HG03378 (cell line): Measurements from ENCODE around the gene WDR82.
A peak's percentile ranks its signal among the peaks of the same experiment; 100 is the strongest.

Source experiments
- ATAC-seq: cut with Tn5 transposase; IDR thresholded peaks from one replicate; pipeline ENCODE4 v1.9.1; 2021; ENCODE audit warnings: mild to moderate bottlenecking, moderate library complexity; ENCODE audit not compliant: unreplicated experiment

The WDR82 gene

DNA sequence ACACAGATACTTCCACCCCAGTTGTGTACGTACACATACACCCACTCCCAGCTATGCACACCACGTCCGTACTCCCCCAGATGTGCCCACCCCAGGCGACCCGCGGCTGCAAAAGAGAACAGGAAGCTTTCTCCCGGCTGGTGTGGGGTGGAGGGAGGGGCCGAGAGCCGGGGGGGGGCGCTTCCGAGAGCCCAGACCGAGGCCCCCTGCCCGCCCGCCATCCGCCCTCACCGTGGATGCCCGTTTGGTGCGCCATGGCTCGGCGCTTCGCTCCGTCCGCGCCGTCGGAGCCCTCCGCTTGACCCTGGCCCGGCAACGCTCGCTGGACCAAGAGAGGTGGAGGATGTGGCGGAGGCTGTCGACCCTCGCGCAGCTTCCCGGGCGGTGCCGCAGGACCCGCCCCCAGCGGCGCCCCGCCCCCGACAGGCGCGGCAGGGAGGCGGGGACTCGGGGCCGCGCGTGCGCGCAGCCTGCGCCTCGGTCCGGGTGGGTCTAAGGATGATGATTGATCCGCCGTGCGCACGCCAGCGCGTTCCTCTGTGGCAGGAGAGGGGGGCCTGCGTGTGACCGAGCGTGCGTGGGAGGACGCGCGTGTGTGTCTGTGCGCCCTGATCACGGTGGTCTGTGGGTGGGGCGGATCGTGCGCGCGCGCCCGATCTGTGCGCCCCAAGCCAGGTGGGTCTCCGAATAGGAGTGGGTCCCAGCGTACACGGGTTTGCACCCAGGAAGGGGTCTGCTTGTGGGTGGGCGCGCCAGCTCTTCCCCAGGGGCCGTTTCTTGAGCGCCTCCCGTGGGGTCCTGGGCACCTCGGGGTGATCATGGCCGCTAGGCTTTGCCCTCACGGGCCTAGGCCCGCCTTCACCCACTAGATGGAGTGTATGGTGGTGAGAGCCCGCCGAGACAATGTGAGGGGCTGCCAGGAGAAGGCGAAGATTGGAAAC lies 39.4 kb downstream of the WDR82 start, which contains the start of gene TWF2:
Gene TWF2, minus strand, starts transcription at position 398 of the 941 bp plus-strand sequence. Its CDS starts 142 bp downstream, at position 256.
- peak; percentile 43 for ATAC-seq

DNA sequence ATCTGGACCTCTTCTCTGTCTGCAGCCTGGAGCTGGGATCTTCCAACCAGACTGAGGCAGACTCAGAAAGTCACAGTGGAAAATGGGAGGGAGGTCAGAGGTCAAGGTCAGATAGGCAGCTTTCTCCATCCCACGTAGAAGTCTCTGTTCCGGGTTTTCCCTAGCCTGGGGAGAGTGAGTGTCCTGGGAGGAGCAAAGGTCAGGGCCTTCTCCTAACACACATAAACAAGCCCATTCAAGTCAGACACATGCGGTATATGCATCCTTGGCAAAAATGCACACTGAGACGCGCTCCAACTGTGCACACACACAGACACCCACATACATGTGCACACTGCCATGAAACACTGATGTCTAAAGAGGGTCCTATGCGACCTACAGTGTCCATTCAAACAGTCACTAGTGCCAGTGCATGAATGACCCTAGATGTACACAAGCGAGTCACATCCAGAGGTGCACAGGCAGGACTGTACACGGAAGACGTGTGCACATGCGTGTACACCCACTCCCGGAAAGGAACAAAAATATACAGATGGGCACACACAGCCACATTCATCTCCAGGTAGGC lies 40.2 kb downstream of the WDR82 start:
- ATAC-seq: peak; percentile 4

DNA sequence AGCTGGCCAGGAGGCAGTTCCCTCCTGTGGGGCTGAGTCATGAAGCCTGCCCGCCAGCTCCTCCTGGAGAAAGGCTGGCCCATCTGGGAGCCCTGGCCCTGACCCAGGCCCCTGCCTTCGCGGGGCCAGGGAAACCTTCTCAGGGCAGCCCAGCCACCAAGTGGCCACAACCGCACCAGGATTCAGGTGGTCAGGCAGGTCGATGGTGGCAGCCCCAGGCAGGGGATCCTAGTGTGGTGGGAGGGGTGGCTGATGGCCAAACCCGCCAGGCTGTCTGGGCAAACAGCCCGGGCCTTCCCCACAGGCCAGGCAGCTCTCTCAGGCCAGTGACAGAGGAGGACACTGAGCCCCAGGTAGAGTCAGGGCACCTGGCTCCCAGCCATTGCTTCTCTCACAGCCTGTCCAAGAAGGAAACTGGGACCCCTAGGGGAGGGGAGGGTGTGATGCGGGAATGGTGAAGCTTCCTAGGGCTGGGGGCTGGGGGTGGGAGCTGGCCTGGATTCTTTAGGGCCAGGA lies 40.7 kb downstream of the WDR82 start:
- no peak for ATAC-seq

GRCh38 chr3:52237006-52237656 lies 41.3 kb downstream of the WDR82 start:
- ATAC-seq: no peak

DNA sequence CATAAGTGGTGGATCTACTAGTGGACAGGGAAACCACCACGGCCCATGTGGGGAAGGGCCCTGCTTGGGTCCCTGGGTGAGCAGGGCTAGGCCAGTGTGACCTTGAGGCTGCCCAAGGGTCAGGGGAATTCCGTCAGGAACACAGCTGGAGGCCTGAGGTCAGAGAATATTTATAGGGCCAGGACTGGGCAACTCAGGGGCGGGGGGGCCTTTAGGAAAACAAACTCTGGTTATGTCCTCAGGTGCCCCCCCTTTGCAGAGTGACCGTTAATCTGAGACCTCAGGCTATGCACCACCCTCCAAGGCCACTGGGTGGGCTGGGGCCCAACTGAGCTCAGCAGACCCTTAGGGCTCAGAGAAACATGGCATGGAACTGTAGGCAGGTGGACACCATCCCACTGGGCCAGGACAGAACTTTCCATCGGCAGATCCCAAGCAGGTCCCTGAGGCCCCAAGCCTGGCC lies 42.0 kb downstream of the WDR82 start:
- ATAC-seq: no peak

DNA sequence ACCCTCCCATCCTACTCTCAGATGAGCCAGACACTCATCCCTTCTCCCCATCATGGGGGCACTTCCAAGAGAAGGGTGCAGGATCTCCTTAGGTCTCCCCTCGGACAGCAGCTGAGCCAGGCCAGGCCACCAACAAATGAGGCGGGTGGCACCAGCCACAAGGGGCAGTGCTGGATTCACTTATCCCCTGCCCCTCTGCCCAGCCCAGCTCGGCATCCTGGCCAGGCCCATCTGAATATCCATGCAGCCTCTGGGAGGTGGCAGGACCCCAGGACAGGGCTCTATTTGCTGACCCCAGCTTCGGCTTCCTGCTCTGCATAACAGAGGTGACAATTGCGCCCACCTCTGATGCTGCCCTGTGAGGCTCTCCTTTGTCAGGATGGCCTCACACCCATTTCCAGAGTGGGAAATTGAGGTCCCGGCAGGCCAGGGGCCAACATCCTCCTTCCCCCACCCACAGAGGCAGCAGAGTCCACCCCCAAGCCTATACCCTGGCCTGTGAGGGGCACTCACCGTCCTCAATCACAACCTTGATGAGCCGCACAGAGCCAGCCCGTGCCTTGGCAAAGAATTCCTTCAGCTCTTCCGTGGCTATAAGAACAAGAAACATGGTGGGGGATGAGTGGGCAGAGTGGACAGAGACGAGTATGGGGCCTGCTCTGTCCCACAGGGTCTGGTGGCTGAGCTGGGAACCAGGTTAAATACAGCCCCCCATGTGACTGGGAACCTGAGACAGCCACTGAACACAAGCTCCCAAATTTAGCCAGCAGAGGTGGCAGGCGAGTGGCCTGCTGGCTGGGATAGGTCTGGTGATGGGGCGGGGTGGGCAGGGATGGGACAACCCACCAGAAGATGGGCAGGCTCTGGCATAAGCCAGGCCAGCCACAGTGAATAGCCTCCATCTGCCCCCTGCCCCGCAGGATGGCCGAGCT lies 43.7 kb downstream of the WDR82 start:
- ATAC-seq: no peak

- ATAC-seq: no peak
Observed at GRCh38 chr3:52233968-52234367, 44.5 kb downstream of the WDR82 start.

DNA sequence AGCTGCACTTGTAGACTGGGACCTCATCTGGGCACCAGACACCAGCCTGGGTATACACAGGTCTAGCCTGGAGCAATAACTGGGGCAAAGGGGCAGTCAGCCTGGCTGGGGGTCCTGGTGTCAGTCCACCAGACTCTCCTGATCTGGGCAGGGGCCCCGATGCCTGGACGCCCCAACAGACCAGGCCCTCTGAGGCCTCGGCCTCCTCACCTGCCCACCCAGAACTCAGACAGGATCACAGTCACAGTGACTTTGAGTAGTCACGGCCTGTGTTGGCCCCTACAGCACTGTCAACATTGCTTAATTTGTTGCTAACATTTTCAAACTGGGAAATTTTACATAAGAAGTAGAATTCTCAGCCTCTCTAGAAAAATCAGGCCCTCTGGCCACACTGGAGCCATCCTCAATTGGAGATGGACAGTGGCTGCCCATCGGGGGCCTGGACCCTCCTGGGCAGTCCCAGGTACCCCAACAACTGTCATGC lies 45.3 kb downstream of the WDR82 start:
- ATAC-seq: no peak

GRCh38 chr3:52232279-52233107 lies 46.0 kb downstream of the WDR82 start:
- no peak for ATAC-seq

DNA sequence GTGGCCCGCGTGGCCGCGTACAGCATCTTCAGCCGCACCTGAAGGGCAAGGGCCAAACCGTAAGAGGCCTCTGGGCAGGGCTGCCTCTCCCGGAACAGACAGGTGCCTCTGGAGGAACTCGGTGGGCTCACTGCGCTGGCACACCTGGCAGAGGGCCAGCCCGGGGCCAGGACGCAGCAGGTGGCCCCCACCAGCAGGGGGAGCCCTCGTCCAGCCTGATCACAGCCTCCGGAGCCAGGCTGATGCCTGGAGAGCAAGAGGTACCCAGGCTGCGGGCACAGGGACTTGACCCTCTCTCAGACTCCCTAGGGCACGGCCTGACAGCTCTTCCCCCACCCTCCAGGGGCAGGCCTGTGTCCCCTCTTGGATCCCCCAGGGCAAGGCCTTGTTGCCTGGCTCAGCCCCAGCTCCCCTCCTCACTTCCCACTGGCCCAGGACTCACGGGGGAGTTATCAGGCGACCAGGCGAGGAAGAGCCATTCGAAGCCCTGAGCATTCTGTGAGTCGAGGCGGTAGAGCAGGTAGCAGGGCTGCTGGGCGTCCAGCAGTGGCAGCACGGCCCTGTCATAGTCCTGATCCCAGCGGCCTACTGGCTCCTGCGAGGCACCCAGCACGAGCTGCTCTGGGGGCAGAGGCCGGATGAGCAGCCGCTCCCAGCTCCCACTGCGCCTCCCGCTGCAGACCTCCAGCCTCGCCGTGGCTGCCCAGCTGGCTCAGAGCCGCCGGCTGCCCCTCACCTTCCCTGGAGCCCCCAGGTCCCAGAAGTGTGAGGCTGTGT lies 46.8 kb downstream of the WDR82 start:
- no peak for ATAC-seq

DNA sequence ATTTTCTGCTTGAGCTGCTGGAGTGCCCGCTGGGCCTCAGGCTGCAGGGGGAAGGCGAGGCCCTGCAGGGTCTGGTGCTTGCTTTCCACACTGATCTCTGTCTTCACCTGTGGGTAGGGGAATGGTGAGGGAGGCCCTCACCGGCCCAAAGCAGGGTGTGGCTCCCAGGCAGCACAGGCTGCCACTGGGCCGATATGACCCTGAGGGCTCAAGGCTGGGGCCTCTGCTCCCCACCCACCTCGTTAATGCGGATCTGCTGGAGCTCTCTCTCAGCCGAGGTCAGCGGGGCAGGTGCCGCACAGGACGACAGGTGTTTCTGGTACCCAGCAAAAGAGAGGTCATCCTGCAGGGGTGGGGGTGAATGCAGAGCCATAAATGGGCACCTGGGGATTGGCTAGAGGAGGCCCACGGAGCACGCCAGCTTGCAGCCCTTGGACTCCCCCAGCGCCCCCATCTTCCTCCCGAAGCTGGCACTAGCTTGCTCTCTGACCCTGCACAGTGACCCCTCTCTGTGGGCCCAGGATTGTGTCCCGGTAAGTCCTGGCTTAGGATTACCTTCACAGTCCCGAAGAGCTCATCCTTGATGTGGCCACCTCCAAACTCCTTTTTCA lies 47.5 kb downstream of the WDR82 start:
- no peak for ATAC-seq

DNA sequence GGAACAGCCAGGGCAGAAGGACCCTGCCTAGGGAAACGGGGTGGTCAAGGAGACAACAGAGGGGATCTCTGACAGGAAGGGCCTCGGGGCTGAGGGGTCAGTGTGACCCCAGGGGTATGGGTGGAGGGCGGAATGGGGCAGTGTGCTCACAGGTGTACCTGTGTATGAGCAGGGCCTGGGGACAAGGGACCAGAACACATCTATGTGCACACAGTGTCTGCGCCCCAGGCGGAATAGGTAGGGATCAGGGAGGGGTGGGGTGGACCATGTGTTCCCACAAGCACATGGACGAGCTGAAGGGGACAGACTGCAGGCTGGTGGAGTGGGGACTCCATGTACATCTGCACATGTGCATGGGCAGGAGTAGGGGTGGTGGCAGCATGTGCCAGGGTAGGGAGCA lies 48.0 kb downstream of the WDR82 start:
- no peak for ATAC-seq

GRCh38 chr3:52229656-52230055 lies 48.8 kb downstream of the WDR82 start:
- no peak for ATAC-seq

- ATAC-seq: no peak
Observed at GRCh38 chr3:52228751-52229291, 49.6 kb downstream of the WDR82 start.

GRCh38 chr3:52228266-52228665 lies 50.2 kb downstream of the WDR82 start:
- ATAC-seq: no peak

DNA sequence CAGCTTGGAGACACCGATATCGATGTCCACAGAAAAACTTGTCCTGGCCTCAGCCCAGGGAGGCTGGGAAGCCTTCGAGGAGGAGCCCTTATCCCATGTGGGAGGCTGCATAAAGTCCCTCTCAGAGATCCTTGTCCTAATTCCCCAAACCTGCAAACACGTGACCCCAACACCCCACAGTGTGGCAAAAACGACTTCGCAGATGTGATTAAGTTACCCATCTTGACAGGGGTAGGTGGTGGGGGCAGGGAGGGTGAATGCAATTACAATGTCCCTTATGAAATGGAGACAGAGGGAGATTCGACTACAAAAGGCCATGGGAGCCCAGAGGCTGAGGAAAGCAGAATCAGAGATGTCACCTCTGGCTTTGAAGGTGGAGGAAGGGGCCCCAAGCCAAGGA lies 50.7 kb downstream of the WDR82 start:
- no peak for ATAC-seq

- ATAC-seq: no peak
Observed at GRCh38 chr3:52227117-52227516, 51.3 kb downstream of the WDR82 start.
